K562 (cell line): ENCODE data around the gene GNB2. TPM values are rescaled to one million over a fixed set of nuclear protein-coding genes. Genes with fewer than 3 reads are reported as not detected.

Experiments used
- BCLAF1 ChIP-seq, 2 experiments: fragments of 450-650 bp in 1 of 2; IDR thresholded peaks; 2 replicates each; pipeline ENCODE4 v1.6.1; 2011 to 2017; ENCODE audit warnings: low read depth in 2 of 2, antibody characterized with exemption in 1 of 2, borderline replicate concordance in 1 of 2, low read length in 1 of 2, mild to moderate bottlenecking in 1 of 2, mixed read lengths in 1 of 2; ENCODE audit not compliant: control insufficient read depth in 1 of 2
- FOXM1 ChIP-seq, 2 experiments: fragments of 450-650 bp in 1 of 2; sonication (generic) in 1 of 2; formaldehyde crosslinking in 1 of 2; IDR thresholded peaks; 2 replicates each; pipeline versions ENCODE4 v1.6.1 to v1.9.0; 2017 to 2022; ENCODE audit warnings: low read depth in 2 of 2, mild to moderate bottlenecking in 2 of 2, missing genetic modification reagents in 1 of 2, moderate library complexity in 1 of 2
- HNRNPUL1 ChIP-seq: fragments of 200-400 bp; formaldehyde crosslinking; IDR thresholded peaks from 2 replicates; pipeline ENCODE4 v1.6.1; 2017; ENCODE audit warnings: low read length
- KDM1A ChIP-seq, 2 experiments: fragments of 450-650 bp; IDR thresholded peaks; 2 replicates each; pipeline ENCODE4 v1.6.1; 2016; ENCODE audit warnings: mild to moderate bottlenecking in 2 of 2
- KLF10 ChIP-seq: fragments of 250-450 bp; sonication (Bioruptor Pico); IDR thresholded peaks from 2 replicates; pipeline ENCODE4 v1.6.1; 2021; ENCODE audit warnings: matching md5 sums
- MITF ChIP-seq: IDR thresholded peaks from 2 replicates; pipeline ENCODE4 v1.6.1; 2014; ENCODE audit warnings: antibody characterized with exemption
- MYC ChIP-seq, 2 experiments: fragments of 250-450 bp in 1 of 2; sonication (Bioruptor Pico) in 1 of 2; IDR thresholded peaks; 2 replicates each; pipeline versions ENCODE4 v1.5.1 to v1.6.1; 2012 to 2021; ENCODE audit warnings: low read depth in 2 of 2, borderline replicate concordance in 1 of 2, improper control_type of control experiment in 1 of 2, low read length in 1 of 2, mild to moderate bottlenecking in 1 of 2, moderate library complexity in 1 of 2
- NFRKB ChIP-seq: fragments of 450-650 bp; IDR thresholded peaks from 2 replicates; pipeline ENCODE4 v1.6.1; 2016; ENCODE audit warnings: low read depth
- PML ChIP-seq: IDR thresholded peaks from 2 replicates; pipeline ENCODE4 v1.6.1; 2012; ENCODE audit warnings: low read length, inconsistent platforms
- SUPT5H ChIP-seq: fragments of 450-650 bp; IDR thresholded peaks from 2 replicates; pipeline ENCODE4 v1.6.1; 2016
- TFAP4 ChIP-seq: sonication (generic); formaldehyde crosslinking; IDR thresholded peaks from 2 replicates; pipeline ENCODE4 v1.8.0; 2022; ENCODE audit warnings: missing genetic modification reagents, mild to moderate bottlenecking, moderate library complexity, borderline replicate concordance
- WHSC1 ChIP-seq: IDR thresholded peaks from one replicate; pipeline ENCODE4 v1.6.1; 2012; ENCODE audit warnings: low read length, control low read depth, inconsistent platforms
- ZBTB49 ChIP-seq: sonication (generic); formaldehyde crosslinking; IDR thresholded peaks from 2 replicates; pipeline ENCODE4 v1.8.0; 2022; ENCODE audit warnings: missing genetic modification reagents, mild to moderate bottlenecking, borderline replicate concordance
- ZNF239 ChIP-seq: fragments of 250-450 bp; sonication (Bioruptor Pico); IDR thresholded peaks from 2 replicates; pipeline ENCODE4 v1.4.0; 2020; ENCODE audit warnings: mild to moderate bottlenecking
- ZNF263 ChIP-seq: sonication (generic); formaldehyde crosslinking; IDR thresholded peaks from 2 replicates; pipeline ENCODE4 v1.8.0; 2022; ENCODE audit warnings: mild to moderate bottlenecking, missing genetic modification reagents, borderline replicate concordance
- ZNF57 ChIP-seq: fragments of 450-650 bp; formaldehyde crosslinking; IDR thresholded peaks from 2 replicates; pipeline ENCODE4 v1.4.0; 2020; ENCODE audit warnings: mild to moderate bottlenecking, moderate library complexity
- ZSCAN29 ChIP-seq: fragments of 450-650 bp; IDR thresholded peaks from 2 replicates; pipeline ENCODE4 v1.6.1; 2017
- polyA plus RNA-seq, 8 experiments: library from polyadenylated mRNA; depleted of rRNA in 4 of 8; stranded (reverse) in 5 of 8; unstranded in 3 of 8; fragments of >200 nt; fragmentation: Nextera tagmentation in 2 of 8; fragmentation: Illumina TruSeq in 1 of 8; extraction: Ambion mirVana in 2 of 8; extraction: Trizol in 1 of 8; gene quantifications; 2 replicates each; pipeline versions ENCODE4 v1.2.1 to v1.2.3, GENCODE V29; 2011 to 2014; ENCODE audit warnings: inconsistent platforms in 1 of 8, missing spikeins in 1 of 8
- total RNA-seq, 7 experiments: library from RNA; depleted of rRNA in 6 of 7; stranded (reverse); fragments of >200 nt in 6 of 7; fragmentation: Illumina TruSeq in 2 of 7; extraction: Trizol in 2 of 7; gene quantifications; 2 replicates each; pipeline versions ENCODE4 v1.2.1 to v1.2.3, GENCODE V29; 2011 to 2021; ENCODE audit warnings: low replicate concordance in 1 of 7
- TF ChIP-seq, protein P1 (sequence below): fragments of 450-650 bp; IDR thresholded peaks from 2 replicates; pipeline ENCODE4 v1.6.1; 2016; ENCODE audit warnings: antibody characterized with exemption

The GNB2 gene
- total and polyA plus RNA-seq, 9 of the 15 experiments (the other 6 are each of a cell fraction or from before 2014, with no cell fraction given), result 0.65 to 320 (median 104) TPM

GRCh38 chr7:100641860-100642533 lies 31.5 kb upstream of the GNB2 start (continued):
- TF ChIP-seq MITF (no peak), ZNF239 (no peak), TFAP4 (CRISPR knock-in tag) (peak; percentile 69), MYC (IDR thresholded peaks at IDR 0.05; ENCODE audit: low read depth, low read length) (peak; percentile 54; the same call in 1 of the 2 replicates), MYC (CRISPR knock-in tag; IDR thresholded peaks at IDR 0.05; ENCODE audit: borderline replicate concordance, low read depth) (no peak), BCLAF1 (IDR thresholded peaks at IDR 0.05; ENCODE audit: borderline replicate concordance in 1 of 2, control insufficient read depth in 1 of 2, low read depth in 2 of 2, low read length in 1 of 2) (no peak), WHSC1 (no peak), PML (no peak), NFRKB (peak; percentile 69), ZNF57 (no peak), HNRNPUL1 (no peak), KLF10 (CRISPR knock-in tag) (no peak), ZNF263 (peak; percentile 85), SUPT5H (no peak), ZSCAN29 (0 out of 2 replicates have a peak, but pooled peaks have one; percentile 56), KDM1A (IDR thresholded peaks at IDR 0.05) (no peak), ZBTB49 (CRISPR knock-in tag) (no peak), FOXM1 (IDR thresholded peaks at IDR 0.05; ENCODE audit: low read depth) (no peak), FOXM1 (CRISPR knock-in tag; IDR thresholded peaks at IDR 0.05; ENCODE audit: low read depth) (no peak)
- TF ChIP-seq, protein P1, sequence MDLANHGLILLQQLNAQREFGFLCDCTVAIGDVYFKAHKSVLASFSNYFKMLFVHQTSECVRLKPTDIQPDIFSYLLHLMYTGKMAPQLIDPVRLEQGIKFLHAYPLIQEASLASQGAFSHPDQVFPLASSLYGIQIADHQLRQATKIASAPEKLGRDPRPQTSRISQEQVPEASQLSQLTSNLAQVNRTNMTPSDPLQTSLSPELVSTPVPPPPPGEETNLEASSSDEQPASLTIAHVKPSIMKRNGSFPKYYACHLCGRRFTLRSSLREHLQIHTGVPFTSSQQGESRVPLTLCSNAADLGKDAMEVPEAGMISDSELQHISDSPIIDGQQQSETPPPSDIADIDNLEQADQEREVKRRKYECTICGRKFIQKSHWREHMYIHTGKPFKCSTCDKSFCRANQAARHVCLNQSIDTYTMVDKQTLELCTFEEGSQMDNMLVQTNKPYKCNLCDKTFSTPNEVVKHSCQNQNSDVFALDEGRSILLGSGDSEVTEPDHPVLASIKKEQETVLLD, result no peak
